HG03108 (cell line): ENCODE data around the gene SP4.
"Not testable (repeated sequence)": the region's sequence is repeated elsewhere in the genome, so short reads cannot be mapped to it uniquely, and the experiment has no call there.

ENCODE experiments used
- ATAC-seq: cut with Tn5 transposase; IDR thresholded peaks from one replicate; pipeline ENCODE4 v1.9.1; 2021; ENCODE audit warnings: moderate library complexity; ENCODE audit not compliant: unreplicated experiment

Gene SP4

GRCh38 chr7:21524680-21525079 lies 96.8 kb downstream of the SP4 start:
- no peak for ATAC-seq

- ATAC-seq: no peak
Measured at GRCh38 chr7:21526007-21526406, 98.1 kb downstream of the SP4 start.

- no peak for ATAC-seq
Measured at GRCh38 chr7:21526448-21526847, 98.6 kb downstream of the SP4 start.

GRCh38 chr7:21532485-21532884 lies 104.6 kb downstream of the SP4 start:
- ATAC-seq: not testable (repeated sequence)

- ATAC-seq: not testable (repeated sequence)
Measured at GRCh38 chr7:21533646-21534045, 105.8 kb downstream of the SP4 start.

- ATAC-seq: not testable (repeated sequence)
Measured at GRCh38 chr7:21536445-21537118, 108.7 kb downstream of the SP4 start.

- no peak for ATAC-seq
Measured at GRCh38 chr7:21538936-21539495, 111.1 kb downstream of the SP4 start.

- ATAC-seq: peak; percentile 59
Measured at GRCh38 chr7:21542891-21543527, 115.1 kb downstream of the SP4 start, which contains the start of gene DNAH11. TSS of gene DNAH11 (plus strand) at chr7:21543039. CDS start at chr7:21543246, 207 bp downstream.

- no peak for ATAC-seq
Measured at GRCh38 chr7:21543528-21544302, 115.8 kb downstream of the SP4 start.

GRCh38 chr7:21544303-21544656 lies 116.4 kb downstream of the SP4 start:
- no peak for ATAC-seq

- ATAC-seq: no peak
Measured at GRCh38 chr7:21544715-21545114, 116.8 kb downstream of the SP4 start.

- no peak for ATAC-seq
Measured at GRCh38 chr7:21547501-21547900, 119.6 kb downstream of the SP4 start.

- ATAC-seq: no peak
Measured at GRCh38 chr7:21548491-21548890, 120.6 kb downstream of the SP4 start.

- ATAC-seq: no peak
Measured at GRCh38 chr7:21550076-21550475, 122.2 kb downstream of the SP4 start.

- no peak for ATAC-seq
Measured at GRCh38 chr7:21550821-21551531, 123.1 kb downstream of the SP4 start.

- no peak for ATAC-seq
Measured at GRCh38 chr7:21562385-21562784, 134.5 kb downstream of the SP4 start.
